GM19099 (cell line): ENCODE data around the gene ADSL.

ENCODE experiments used
- POLR2A ChIP-seq: IDR thresholded peaks from 3 replicates; pipeline ENCODE4 v1.6.1; 2011; ENCODE audit warnings: low read depth; ENCODE audit not compliant: insufficient read length; ENCODE audit errors: extremely low read depth

The ADSL gene

GRCh38 chr22:40414838-40415505, 68.7 kb downstream of the ADSL start:
- TF ChIP-seq POLR2A, result peak; percentile 21

DNA sequence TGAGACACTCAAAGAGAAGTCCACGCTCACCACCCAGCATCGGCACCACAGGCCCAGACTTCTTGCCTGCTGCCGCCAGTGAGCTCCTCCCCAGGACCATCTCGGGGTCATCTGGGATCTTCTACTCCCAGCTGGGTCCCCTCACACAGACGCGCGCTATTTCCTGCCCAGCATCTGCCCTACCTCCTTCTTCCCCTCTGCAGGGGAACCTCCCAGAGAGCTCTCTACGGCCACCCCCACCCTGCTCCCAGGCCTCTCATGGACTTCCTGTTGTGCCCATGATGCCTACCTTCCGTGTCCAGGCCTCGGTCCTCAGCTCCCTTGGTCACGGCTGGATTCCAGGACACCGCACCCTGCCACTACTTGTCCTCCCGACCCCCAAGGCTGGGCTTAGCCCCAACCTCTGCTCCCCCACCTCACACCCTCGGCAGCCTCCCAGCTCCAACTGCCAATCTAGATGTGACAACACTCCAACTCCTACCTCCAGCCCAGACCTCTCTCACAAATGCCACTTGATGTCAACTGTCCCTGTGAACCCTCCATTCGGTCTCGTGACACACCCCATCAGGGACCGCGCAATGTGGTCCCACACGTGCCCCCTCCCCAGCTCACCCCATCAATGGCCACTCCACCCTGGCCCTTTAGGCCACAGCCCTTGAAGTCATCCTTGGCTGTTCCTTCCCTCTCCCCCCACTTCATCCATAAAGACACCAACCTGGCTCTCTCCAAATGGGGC, 69.4 kb downstream of the ADSL start:
- no peak for TF ChIP-seq POLR2A

- TF ChIP-seq POLR2A, result no peak
Observed at GRCh38 chr22:40416267-40416570, 69.9 kb downstream of the ADSL start.

- no peak for TF ChIP-seq POLR2A
Observed at GRCh38 chr22:40416636-40417035, 70.3 kb downstream of the ADSL start.

DNA sequence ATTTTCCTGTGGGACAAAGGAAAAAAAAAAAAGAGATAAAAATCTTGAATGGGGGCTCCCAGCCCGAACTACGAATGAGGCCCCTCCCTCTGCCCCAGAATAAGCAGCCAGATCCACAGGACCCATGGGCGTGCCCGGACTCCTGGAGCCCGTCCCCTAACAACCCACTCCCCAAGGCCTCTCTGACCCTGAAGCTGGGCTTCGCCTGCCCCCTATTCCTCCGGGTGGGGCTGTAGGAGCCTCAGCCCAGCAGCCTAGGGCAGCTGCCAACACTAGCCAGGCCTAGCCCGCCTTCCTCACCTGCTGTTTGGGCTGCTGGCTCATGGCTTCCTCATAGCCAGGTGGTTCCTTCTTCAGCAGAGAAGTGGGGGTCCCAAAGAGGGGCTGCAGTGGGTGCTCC, 70.7 kb downstream of the ADSL start:
- no peak for TF ChIP-seq POLR2A

- no peak for TF ChIP-seq POLR2A
Observed at GRCh38 chr22:40417881-40418280, 71.6 kb downstream of the ADSL start.

DNA sequence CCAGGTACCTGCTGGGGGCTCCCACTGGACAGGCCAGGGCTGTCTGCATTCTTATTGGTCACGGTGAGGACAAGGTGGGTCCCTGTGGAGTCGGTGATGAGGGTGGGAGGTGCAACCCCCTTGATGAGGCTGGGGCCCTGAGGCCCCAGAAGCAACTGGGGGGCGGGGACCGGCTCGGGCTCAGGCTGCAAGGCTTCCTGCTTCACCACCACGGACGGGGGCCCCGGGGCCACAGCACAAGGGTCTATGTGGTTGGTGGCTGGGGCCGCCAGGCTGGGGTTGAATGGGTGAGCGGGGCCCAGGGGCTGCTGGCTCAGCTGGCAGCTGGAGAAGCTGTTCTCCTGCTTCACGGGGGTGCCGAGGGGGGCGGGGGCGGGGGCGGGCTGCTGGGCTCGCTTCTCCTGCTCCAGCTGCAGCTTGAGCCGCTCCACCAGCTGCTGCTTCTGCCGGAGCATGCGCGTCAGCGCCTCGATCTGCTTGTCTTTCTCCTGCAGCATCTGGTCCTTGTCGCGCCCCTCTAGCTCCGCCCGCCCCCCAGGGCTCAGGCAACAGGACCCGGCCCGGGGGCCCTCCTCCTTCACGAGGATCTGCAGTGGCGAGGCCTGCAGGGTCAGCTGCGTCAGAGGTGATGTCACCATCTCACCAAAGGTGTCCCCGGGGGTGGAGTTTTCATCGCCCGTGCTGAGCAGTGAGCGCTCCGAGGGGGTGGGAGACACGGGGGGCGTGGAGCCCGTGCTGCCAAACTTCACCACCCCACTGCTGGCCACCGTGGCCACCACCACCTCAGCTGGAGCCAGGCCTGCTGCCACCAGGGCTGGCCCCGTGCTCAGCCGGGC, 72.3 kb downstream of the ADSL start:
- TF ChIP-seq POLR2A, result no peak

- TF ChIP-seq POLR2A, result no peak
Observed at GRCh38 chr22:40419718-40420117, 73.4 kb downstream of the ADSL start.

- no peak for TF ChIP-seq POLR2A
Observed at GRCh38 chr22:40420341-40421081, 74.2 kb downstream of the ADSL start.

DNA sequence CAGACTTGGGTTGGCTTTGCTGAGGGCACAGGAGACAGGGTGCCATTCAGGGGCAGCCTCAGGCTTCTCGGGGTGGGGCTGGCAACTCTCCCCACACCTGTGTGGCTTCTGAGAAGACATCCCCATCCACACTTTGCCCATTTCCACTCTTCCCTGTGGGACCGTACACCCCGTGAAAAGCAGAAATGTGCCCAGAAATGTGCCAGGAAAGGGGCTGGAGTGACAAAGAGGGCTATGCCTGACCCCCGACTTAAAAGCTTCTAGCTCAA, 74.7 kb downstream of the ADSL start:
- no peak for TF ChIP-seq POLR2A

- TF ChIP-seq POLR2A, result no peak
Observed at GRCh38 chr22:40421941-40422340, 75.6 kb downstream of the ADSL start.

DNA sequence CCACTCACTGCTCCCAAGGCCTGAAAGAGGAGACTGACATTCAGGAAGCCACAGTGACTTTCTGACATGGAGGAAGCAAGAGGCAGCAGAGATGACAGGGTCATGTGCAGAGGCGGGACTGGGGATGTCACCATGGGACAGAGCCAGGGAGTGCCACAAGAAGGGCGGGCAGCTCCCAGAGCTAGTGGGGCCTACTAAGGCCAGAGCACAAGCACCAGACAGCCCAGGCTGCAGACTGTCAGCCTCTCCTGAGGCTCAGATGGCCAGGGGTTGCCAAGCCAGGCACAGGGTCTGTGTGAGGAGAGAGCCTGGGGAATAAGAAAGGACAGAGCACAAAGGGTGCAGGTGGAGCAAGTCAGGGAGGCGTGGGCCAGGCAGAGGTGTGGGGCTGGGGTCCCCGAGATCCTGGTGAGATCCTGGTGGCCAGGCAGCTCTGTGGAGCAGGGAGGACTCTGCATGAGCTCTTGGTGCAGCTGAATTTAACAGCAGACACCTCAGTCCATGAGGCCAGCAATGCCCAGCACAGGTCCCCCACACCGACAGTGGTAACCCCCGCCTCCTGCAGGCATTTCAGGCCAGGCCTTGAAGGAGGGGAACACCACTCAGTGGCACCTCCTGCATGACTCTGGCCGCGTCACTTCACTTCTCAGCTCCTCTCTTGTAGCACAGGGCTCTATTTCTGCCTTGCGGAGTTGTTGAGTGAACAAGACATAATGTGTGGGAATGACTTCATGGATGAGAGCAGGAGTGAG, 76.4 kb downstream of the ADSL start:
- no peak for TF ChIP-seq POLR2A

DNA sequence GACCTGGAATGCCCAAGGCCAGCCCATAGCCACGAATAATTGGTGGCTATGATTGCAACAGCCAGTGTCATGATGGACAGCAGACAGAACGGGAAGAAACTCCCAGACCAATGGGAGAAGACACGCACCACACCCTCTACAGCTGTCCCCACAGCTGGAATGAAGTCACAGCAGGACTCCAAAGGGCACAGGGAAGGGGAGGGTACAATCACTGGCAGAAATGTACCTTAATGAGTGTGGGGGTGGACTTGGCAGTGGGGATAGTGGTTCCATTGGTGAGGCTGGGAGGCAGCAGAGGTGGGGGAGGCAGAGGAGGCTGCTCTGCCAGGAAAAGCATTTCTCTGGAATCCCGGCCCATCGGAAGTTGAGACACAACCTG, 77.0 kb downstream of the ADSL start:
- TF ChIP-seq POLR2A, result no peak

- TF ChIP-seq POLR2A, result no peak
Observed at GRCh38 chr22:40423882-40424640, 77.8 kb downstream of the ADSL start.
